ENCODE data around the gene RHCE.

RHCE gene

DNA sequence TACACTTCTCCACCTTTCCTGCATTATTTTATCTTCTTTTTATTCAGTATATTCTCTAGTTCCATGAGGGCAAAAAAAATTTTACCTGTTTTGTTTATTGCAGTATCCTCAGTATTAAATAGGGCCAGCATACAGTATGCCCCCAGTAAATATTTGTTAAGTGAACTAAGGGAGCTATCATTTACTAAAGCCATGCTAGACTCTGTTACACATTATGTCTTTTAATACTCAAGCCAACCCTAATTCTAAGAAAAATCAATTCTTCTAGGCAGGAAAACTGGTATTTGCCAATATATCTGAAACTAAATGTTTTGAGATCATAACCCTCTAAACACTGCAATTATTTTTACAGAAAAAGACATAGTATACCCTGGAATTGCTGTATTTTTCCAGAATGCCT is 64.2 kb downstream of the RHCE start:
- H3K27ac ChIP-seq (ENCODE audit: low read depth, low read length), result no peak overlapping the region
- no peaks in the 10 kb centered on the region for H3K79me2 ChIP-seq (ENCODE audit: insufficient read depth, low read length)
- no peak overlapping the region for H3K4me3 ChIP-seq (ENCODE audit: insufficient read depth, low read length, poor library complexity, severe bottlenecking)
- H3K9me2 ChIP-seq (replicated peaks; ENCODE audit: insufficient read depth, low read length), result no peaks in the 10 kb centered on the region
- no peaks in the 10 kb centered on the region for H4K20me1 ChIP-seq (ENCODE audit: low read depth, low read length)
- H3K27me3 ChIP-seq (ENCODE audit: low read length), result no peaks in the 10 kb centered on the region
- TF ChIP-seq, protein P1, sequence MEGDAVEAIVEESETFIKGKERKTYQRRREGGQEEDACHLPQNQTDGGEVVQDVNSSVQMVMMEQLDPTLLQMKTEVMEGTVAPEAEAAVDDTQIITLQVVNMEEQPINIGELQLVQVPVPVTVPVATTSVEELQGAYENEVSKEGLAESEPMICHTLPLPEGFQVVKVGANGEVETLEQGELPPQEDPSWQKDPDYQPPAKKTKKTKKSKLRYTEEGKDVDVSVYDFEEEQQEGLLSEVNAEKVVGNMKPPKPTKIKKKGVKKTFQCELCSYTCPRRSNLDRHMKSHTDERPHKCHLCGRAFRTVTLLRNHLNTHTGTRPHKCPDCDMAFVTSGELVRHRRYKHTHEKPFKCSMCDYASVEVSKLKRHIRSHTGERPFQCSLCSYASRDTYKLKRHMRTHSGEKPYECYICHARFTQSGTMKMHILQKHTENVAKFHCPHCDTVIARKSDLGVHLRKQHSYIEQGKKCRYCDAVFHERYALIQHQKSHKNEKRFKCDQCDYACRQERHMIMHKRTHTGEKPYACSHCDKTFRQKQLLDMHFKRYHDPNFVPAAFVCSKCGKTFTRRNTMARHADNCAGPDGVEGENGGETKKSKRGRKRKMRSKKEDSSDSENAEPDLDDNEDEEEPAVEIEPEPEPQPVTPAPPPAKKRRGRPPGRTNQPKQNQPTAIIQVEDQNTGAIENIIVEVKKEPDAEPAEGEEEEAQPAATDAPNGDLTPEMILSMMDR (IDR thresholded peaks at IDR 0.05; ENCODE audit: insufficient read depth, low read length, poor library complexity, severe bottlenecking), result no peak
- TF ChIP-seq EZH2phosphoT487 (conservative IDR thresholded peaks at IDR 0.05; ENCODE audit: low read length), result no peak
- H3K4me2 ChIP-seq (ENCODE audit: low read depth, low read length, poor library complexity, severe bottlenecking), result no peak overlapping the region
- H3K9ac ChIP-seq (ENCODE audit: low read length), result no peak overlapping the region
- no peaks in the 10 kb centered on the region for H3F3A ChIP-seq (ENCODE audit: insufficient read depth)
- no peak overlapping the region for H2AFZ ChIP-seq (ENCODE audit: low read depth, low read length, severe bottlenecking)
- no peaks in the 10 kb centered on the region for H3K9me3 ChIP-seq (ENCODE audit: insufficient read depth, low read length)
- peaks cover 19% of the 10 kb centered on the region; the same call in 1 of the 2 replicates for H3K36me3 ChIP-seq (ENCODE audit: low read length)

DNA sequence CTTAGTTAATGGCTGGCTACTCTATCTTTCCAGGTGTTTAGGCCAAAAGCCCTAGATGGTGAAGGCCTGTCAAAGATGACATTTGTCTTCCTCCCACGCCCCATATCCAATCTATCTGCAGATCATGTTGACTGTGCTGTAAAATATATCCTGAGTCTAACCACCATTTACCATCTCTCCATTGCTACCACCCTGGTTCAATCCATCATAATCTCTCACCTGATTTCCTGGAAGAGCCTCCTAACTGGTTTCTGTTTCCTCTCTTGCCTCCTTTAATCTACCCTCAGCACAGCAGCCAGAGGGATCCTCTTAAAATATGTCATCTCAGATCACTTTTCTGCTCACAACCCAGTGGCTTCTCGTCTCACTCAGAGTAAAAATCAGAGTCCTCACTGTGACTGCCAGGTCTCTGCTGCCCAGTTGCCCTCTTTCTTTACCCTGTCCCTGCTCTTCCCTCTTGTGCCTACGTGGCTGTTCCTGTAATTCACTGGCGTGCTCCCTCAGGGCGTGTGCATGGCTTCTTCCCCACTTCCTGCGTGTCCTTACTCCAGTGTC is 64.7 kb downstream of the RHCE start:
- Histone ChIP-seq H2AFZ (ENCODE audit: low read depth, low read length, severe bottlenecking) (no peak overlapping the region), H4K20me1 (ENCODE audit: low read depth, low read length) (no peaks in the 10 kb centered on the region), H3K27me3 (ENCODE audit: low read length) (no peaks in the 10 kb centered on the region), H3K9me3 (ENCODE audit: insufficient read depth, low read length) (no peaks in the 10 kb centered on the region), H3K9me2 (replicated peaks; ENCODE audit: insufficient read depth, low read length) (no peaks in the 10 kb centered on the region), H3F3A (ENCODE audit: insufficient read depth) (no peaks in the 10 kb centered on the region), H3K27ac (ENCODE audit: low read depth, low read length) (no peak overlapping the region), H3K36me3 (ENCODE audit: low read length) (peaks cover 19% of the 10 kb centered on the region; the same call in 1 of the 2 replicates), H3K4me2 (ENCODE audit: low read depth, low read length, poor library complexity, severe bottlenecking) (no peak overlapping the region), H3K9ac (ENCODE audit: low read length) (no peak overlapping the region), H3K79me2 (ENCODE audit: insufficient read depth, low read length) (no peaks in the 10 kb centered on the region), H3K4me3 (ENCODE audit: insufficient read depth, low read length, poor library complexity, severe bottlenecking) (no peak overlapping the region)
- TF ChIP-seq, protein P1 (IDR thresholded peaks at IDR 0.05; ENCODE audit: insufficient read depth, low read length, poor library complexity, severe bottlenecking), result no peak
- TF ChIP-seq EZH2phosphoT487 (conservative IDR thresholded peaks at IDR 0.05; ENCODE audit: low read length), result no peak

DNA sequence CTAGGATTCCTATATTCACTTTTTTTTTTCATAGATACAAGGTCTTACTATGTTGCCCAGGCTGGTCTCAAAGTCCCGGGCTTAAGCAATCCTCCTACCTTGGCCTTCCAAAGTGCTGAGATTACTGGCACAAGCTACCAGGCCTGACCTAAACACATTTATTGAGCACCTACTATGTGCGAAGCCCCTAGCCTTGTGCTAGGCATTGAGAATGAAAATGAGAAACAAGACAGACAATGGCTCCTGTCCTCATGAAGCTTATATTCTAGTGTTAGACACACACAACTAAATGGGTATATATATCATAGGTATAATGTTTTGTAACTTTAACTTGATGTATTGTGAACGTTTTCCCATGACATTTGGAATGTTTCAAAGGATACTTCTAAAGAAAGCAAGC is 71.0 kb downstream of the RHCE start:
- Histone ChIP-seq H3K27ac (ENCODE audit: low read depth, low read length) (no peak overlapping the region), H3K9ac (ENCODE audit: low read length) (no peak overlapping the region), H3K9me2 (replicated peaks; ENCODE audit: insufficient read depth, low read length) (no peaks in the 10 kb centered on the region), H4K20me1 (ENCODE audit: low read depth, low read length) (no peaks in the 10 kb centered on the region), H3K79me2 (ENCODE audit: insufficient read depth, low read length) (no peaks in the 10 kb centered on the region), H3K27me3 (ENCODE audit: low read length) (no peaks in the 10 kb centered on the region), H3K4me2 (ENCODE audit: low read depth, low read length, poor library complexity, severe bottlenecking) (no peak overlapping the region), H3K9me3 (ENCODE audit: insufficient read depth, low read length) (no peaks in the 10 kb centered on the region), H2AFZ (ENCODE audit: low read depth, low read length, severe bottlenecking) (no peak overlapping the region), H3F3A (ENCODE audit: insufficient read depth) (no peaks in the 10 kb centered on the region), H3K4me3 (ENCODE audit: insufficient read depth, low read length, poor library complexity, severe bottlenecking) (no peak overlapping the region), H3K36me3 (ENCODE audit: low read length) (peaks cover 19% of the 10 kb centered on the region; the same call in 1 of the 2 replicates)
- TF ChIP-seq, protein P1 (IDR thresholded peaks at IDR 0.05; ENCODE audit: insufficient read depth, low read length, poor library complexity, severe bottlenecking), result no peak
- no peak for TF ChIP-seq EZH2phosphoT487 (conservative IDR thresholded peaks at IDR 0.05; ENCODE audit: low read length)
